ENCODE data around the gene HOXA4.

Gene HOXA4

GRCh38 chr7:27115221-27116026 lies 15.1 kb downstream of the HOXA4 start:
- no peak for DNase-seq

GRCh38 chr7:27114881-27115220 lies 15.7 kb downstream of the HOXA4 start:
- no peak for DNase-seq

- DNase-seq = no peak
Observed at GRCh38 chr7:27113991-27114769, 16.4 kb downstream of the HOXA4 start.

GRCh38 chr7:27112955-27113949 lies 17.3 kb downstream of the HOXA4 start:
- DNase-seq = no peak

GRCh38 chr7:27112361-27112760 lies 18.2 kb downstream of the HOXA4 start:
- DNase-seq = no peak

GRCh38 chr7:27111751-27112277 lies 18.7 kb downstream of the HOXA4 start:
- no peak for DNase-seq

GRCh38 chr7:27111042-27111750 lies 19.4 kb downstream of the HOXA4 start:
- DNase-seq = no peak

- no peak for DNase-seq
Observed at GRCh38 chr7:27110186-27111031, 20.1 kb downstream of the HOXA4 start.

GRCh38 chr7:27109466-27110185 lies 20.9 kb downstream of the HOXA4 start:
- no peak for DNase-seq

- DNase-seq = no peak
Observed at GRCh38 chr7:27108390-27109127, 22.0 kb downstream of the HOXA4 start.

- no peak for DNase-seq
Observed at GRCh38 chr7:27107391-27108381, 22.9 kb downstream of the HOXA4 start.

- no peak for DNase-seq
Observed at GRCh38 chr7:27106901-27107240, 23.7 kb downstream of the HOXA4 start.

GRCh38 chr7:27106181-27106900 lies 24.2 kb downstream of the HOXA4 start:
- DNase-seq = no peak

GRCh38 chr7:27105301-27106031 lies 25.1 kb downstream of the HOXA4 start:
- no peak for DNase-seq

GRCh38 chr7:27104341-27105058 lies 26.1 kb downstream of the HOXA4 start:
- DNase-seq = no peak

- no peak for DNase-seq
Observed at GRCh38 chr7:27103489-27104226, 26.9 kb downstream of the HOXA4 start.
